ENCODE measurements around the gene SRM. TPM values are rescaled to one million over a fixed set of nuclear protein-coding genes. Genes with fewer than 3 reads are reported as not detected.
A peak's percentile ranks its signal among the peaks of the same experiment; 100 is the strongest.
"Not testable (repeated sequence)": the region's sequence is repeated elsewhere in the genome, so short reads cannot be mapped to it uniquely, and the experiment has no call there.

The SRM gene
- total RNA-seq, 1 experiment from 2014 or later = 150 TPM

GRCh38 chr1:11063937-11064537, 4.2 kb upstream of the SRM start:
- RAD21 ChIA-PET (ENCODE audit: low non-redundant PET in 1 of 2, low total read pairs in 2 of 2, uncharacterized antibody in 2 of 2, unreplicated experiment in 2 of 2) = interaction anchor here in 1 of 2 experiments (0.6 kb wide), 1 partner anchor 121 kb away, joined by 4 read pairs; no protein-coding TSS in a partner anchor
- intact Hi-C loops (cut with micrococcal nuclease) = not testable (repeated sequence)

DNA sequence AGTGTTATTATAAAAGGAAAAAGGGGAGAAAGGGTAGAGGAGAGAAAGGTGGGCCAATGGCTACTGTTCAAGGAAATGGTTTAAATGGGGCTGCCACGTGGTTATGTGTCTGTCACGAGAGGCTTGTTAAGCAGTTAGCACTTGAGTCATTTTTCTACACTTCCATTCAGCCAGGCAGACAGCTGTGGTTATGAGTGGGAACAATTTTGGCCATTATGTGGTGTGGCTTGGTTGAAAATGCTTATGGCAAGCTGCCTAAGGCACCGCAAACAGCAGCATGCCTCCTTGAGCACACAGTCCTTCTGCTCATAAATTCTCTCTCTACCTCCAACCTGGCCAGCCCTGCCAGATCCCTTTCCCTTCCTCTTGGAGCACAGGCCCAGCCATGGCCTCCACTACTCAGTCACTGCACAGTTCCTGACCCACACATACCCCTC, 3.2 kb upstream of the SRM start:
- H3K79me2 ChIP-seq (ENCODE audit: insufficient read depth, low read length) = peaks cover 26% of the 10 kb centered on the region
- H3K4me2 ChIP-seq (ENCODE audit: low read length) = no peak overlapping the region
- POLR2A ChIA-PET = no interaction called here
- intact Hi-C loops (cut with micrococcal nuclease) = no loop called here
- no peak overlapping the region for H3K9ac ChIP-seq (ENCODE audit: low read length)
- H2AFZ ChIP-seq (ENCODE audit: low read depth, low read length, poor library complexity, severe bottlenecking) = no peak overlapping the region
- H3K36me3 ChIP-seq (ENCODE audit: control insufficient read depth in 1 of 2, insufficient read depth in 2 of 2, low read length in 2 of 2) = peaks cover 23 to 24% of the 10 kb centered on the region in 2 experiments; a peak in 3 of 4 replicates
- H3K4me1 ChIP-seq (ENCODE audit: control insufficient read depth in 1 of 2, insufficient read depth in 2 of 2, low read length in 2 of 2) = peaks cover 6 to 19% of the 10 kb centered on the region in 2 experiments; a peak in 3 of 4 replicates
- H3K27me3 ChIP-seq (ENCODE audit: insufficient read depth, low read length) = no peaks in the 10 kb centered on the region
- H3K9me2 ChIP-seq (ENCODE audit: insufficient read depth) = no peaks in the 10 kb centered on the region
- RAD21 ChIA-PET (ENCODE audit: low non-redundant PET in 1 of 2, low total read pairs in 2 of 2, uncharacterized antibody in 2 of 2, unreplicated experiment in 2 of 2) = no interaction called here
- CTCF ChIA-PET = interaction anchor here (1.8 kb wide), 1 partner anchor 25 kb away, joined by 6 read pairs; no protein-coding TSS in a partner anchor
- no peaks in the 10 kb centered on the region for H3K9me3 ChIP-seq (ENCODE audit: control insufficient read depth in 1 of 2, insufficient read depth in 1 of 2, low read depth in 1 of 2, low read length in 2 of 2)
- no peak overlapping the region for H3K27ac ChIP-seq (ENCODE audit: low read depth, low read length)
- ATAC-seq = no peak
- H4K20me1 ChIP-seq (ENCODE audit: insufficient read depth) = no peaks in the 10 kb centered on the region
- H3K4me3 ChIP-seq (replicated peaks in 1 of 2; ENCODE audit: low read depth in 1 of 2, low read length in 2 of 2) = no peak overlapping the region
- no peak for DNase-seq (ENCODE audit: low read depth, low spot score)
- no TSS peak for BruUV-seq (replicated peaks)
- TF ChIP-seq CBX3 (IDR thresholded peaks at IDR 0.05; ENCODE audit: low read depth) (no peak), ATF3 (IDR thresholded peaks at IDR 0.05) (no peak), POLR2A (IDR thresholded peaks at IDR 0.05; ENCODE audit: borderline replicate concordance, extremely low read depth, insufficient read depth, insufficient read length) (no peak), FOSL1 (IDR thresholded peaks at IDR 0.05; ENCODE audit: low read depth) (no peak), SP1 (IDR thresholded peaks at IDR 0.05; ENCODE audit: low read depth) (no peak)
- TF ChIP-seq, protein P1, sequence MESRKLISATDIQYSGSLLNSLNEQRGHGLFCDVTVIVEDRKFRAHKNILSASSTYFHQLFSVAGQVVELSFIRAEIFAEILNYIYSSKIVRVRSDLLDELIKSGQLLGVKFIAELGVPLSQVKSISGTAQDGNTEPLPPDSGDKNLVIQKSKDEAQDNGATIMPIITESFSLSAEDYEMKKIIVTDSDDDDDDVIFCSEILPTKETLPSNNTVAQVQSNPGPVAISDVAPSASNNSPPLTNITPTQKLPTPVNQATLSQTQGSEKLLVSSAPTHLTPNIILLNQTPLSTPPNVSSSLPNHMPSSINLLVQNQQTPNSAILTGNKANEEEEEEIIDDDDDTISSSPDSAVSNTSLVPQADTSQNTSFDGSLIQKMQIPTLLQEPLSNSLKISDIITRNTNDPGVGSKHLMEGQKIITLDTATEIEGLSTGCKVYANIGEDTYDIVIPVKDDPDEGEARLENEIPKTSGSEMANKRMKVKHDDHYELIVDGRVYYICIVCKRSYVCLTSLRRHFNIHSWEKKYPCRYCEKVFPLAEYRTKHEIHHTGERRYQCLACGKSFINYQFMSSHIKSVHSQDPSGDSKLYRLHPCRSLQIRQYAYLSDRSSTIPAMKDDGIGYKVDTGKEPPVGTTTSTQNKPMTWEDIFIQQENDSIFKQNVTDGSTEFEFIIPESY (IDR thresholded peaks at IDR 0.05; ENCODE audit: extremely low read depth, insufficient replicate concordance, low read length) = no peak
- TF ChIP-seq, protein P2, sequence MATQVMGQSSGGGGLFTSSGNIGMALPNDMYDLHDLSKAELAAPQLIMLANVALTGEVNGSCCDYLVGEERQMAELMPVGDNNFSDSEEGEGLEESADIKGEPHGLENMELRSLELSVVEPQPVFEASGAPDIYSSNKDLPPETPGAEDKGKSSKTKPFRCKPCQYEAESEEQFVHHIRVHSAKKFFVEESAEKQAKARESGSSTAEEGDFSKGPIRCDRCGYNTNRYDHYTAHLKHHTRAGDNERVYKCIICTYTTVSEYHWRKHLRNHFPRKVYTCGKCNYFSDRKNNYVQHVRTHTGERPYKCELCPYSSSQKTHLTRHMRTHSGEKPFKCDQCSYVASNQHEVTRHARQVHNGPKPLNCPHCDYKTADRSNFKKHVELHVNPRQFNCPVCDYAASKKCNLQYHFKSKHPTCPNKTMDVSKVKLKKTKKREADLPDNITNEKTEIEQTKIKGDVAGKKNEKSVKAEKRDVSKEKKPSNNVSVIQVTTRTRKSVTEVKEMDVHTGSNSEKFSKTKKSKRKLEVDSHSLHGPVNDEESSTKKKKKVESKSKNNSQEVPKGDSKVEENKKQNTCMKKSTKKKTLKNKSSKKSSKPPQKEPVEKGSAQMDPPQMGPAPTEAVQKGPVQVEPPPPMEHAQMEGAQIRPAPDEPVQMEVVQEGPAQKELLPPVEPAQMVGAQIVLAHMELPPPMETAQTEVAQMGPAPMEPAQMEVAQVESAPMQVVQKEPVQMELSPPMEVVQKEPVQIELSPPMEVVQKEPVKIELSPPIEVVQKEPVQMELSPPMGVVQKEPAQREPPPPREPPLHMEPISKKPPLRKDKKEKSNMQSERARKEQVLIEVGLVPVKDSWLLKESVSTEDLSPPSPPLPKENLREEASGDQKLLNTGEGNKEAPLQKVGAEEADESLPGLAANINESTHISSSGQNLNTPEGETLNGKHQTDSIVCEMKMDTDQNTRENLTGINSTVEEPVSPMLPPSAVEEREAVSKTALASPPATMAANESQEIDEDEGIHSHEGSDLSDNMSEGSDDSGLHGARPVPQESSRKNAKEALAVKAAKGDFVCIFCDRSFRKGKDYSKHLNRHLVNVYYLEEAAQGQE (IDR thresholded peaks at IDR 0.05; ENCODE audit: low read depth) = no peak

More at GRCh38 chr1:11063937-11064537, 4.2 kb upstream of the SRM start:
- not testable (repeated sequence) for H3K9ac ChIP-seq (ENCODE audit: low read length); H3K4me3 ChIP-seq (replicated peaks in 1 of 2; ENCODE audit: low read depth in 1 of 2, low read length in 2 of 2); H3K27me3 ChIP-seq (ENCODE audit: insufficient read depth, low read length); H2AFZ ChIP-seq (ENCODE audit: low read depth, low read length, poor library complexity, severe bottlenecking); H3K9me3 ChIP-seq (ENCODE audit: control insufficient read depth in 1 of 2, insufficient read depth in 1 of 2, low read depth in 1 of 2, low read length in 2 of 2); H4K20me1 ChIP-seq (ENCODE audit: insufficient read depth); H3K9me2 ChIP-seq (ENCODE audit: insufficient read depth); DNase-seq (ENCODE audit: low read depth, low spot score); H3K27ac ChIP-seq (ENCODE audit: low read depth, low read length); H3K4me2 ChIP-seq (ENCODE audit: low read length); BruUV-seq (replicated peaks)
- ChIA-PET CTCF (interaction anchor here (0.6 to 1.0 kb wide), 3 partner anchors 35 to 600 kb away, joined by 3 to 4 read pairs (median 3); partner anchors contain the start of gene FBXO6), POLR2A (interaction anchor here (0.7 to 0.9 kb wide), 2 partner anchors 35 to 94 kb away, joined by 3 read pairs; no protein-coding TSS in a partner anchor)
- Histone ChIP-seq H3K4me1 (ENCODE audit: control insufficient read depth in 1 of 2, insufficient read depth in 2 of 2, low read length in 2 of 2) (peaks cover 6 to 11% of the 10 kb centered on the region in 2 experiments; a peak in 2 of 4 replicates), H3K79me2 (ENCODE audit: insufficient read depth, low read length) (peaks cover 15% of the 10 kb centered on the region), H3K36me3 (ENCODE audit: control insufficient read depth in 1 of 2, insufficient read depth in 2 of 2, low read length in 2 of 2) (peaks cover 30 to 35% of the 10 kb centered on the region in 2 experiments; a peak in 3 of 4 replicates)
- TF ChIP-seq, protein P3, sequence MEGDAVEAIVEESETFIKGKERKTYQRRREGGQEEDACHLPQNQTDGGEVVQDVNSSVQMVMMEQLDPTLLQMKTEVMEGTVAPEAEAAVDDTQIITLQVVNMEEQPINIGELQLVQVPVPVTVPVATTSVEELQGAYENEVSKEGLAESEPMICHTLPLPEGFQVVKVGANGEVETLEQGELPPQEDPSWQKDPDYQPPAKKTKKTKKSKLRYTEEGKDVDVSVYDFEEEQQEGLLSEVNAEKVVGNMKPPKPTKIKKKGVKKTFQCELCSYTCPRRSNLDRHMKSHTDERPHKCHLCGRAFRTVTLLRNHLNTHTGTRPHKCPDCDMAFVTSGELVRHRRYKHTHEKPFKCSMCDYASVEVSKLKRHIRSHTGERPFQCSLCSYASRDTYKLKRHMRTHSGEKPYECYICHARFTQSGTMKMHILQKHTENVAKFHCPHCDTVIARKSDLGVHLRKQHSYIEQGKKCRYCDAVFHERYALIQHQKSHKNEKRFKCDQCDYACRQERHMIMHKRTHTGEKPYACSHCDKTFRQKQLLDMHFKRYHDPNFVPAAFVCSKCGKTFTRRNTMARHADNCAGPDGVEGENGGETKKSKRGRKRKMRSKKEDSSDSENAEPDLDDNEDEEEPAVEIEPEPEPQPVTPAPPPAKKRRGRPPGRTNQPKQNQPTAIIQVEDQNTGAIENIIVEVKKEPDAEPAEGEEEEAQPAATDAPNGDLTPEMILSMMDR (IDR thresholded peaks at IDR 0.05 in 2 of 3, conservative IDR thresholded peaks at IDR 0.05 in 1 of 3; ENCODE audit: borderline replicate concordance in 1 of 3, insufficient read depth in 1 of 3, low read depth in 2 of 3, low read length in 2 of 3) = peak in 2 of 3 experiments; percentile 46 to 48; a peak in 4 of 6 replicates
- ATAC-seq = peak; percentile 25; the same call in 1 of the 2 replicates

Measured in HCT116 (cell line).